Measurements from ENCODE around the gene NREP. TPM values are rescaled to one million over a fixed set of nuclear protein-coding genes. Genes with fewer than 3 reads are reported as not detected.

Gene NREP
- total RNA-seq (2014; rRNA removed; shearing (Covaris generic)) = 28.6 and 38.3 TPM in 2 replicates

GRCh38 chr5:111756581-111757354 is at the start of gene NREP:
Gene NREP (minus strand): TSS chr5:111757194. CDS start chr5:111755772, 1,422 bp downstream.

Small RNA genes within 50 kb of the gene (small RNA-seq; reads per million reads assigned to genes)
- gene RN7SKP57 = not detected

Other genes starting within 250 kb of the NREP start
- 8.9 and 10.8 TPM in 2 replicates for gene STARD4, start 244.7 kb downstream of the NREP start, total RNA-seq (2014; rRNA removed; shearing (Covaris generic))

Data from A375 (cell line).